SH-SY5Y (cell line): ENCODE results near the gene AIM2.

Source experiments
- GATA2 ChIP-seq: IDR thresholded peaks from 2 replicates; pipeline ENCODE4 v1.6.1; 2011; ENCODE audit warnings: mild to moderate bottlenecking, low read depth, low read length
- GATA3 ChIP-seq: IDR thresholded peaks from 2 replicates; pipeline ENCODE4 v1.6.1; 2011; ENCODE audit warnings: low read depth, mild to moderate bottlenecking, low read length, moderate library complexity

DNA sequence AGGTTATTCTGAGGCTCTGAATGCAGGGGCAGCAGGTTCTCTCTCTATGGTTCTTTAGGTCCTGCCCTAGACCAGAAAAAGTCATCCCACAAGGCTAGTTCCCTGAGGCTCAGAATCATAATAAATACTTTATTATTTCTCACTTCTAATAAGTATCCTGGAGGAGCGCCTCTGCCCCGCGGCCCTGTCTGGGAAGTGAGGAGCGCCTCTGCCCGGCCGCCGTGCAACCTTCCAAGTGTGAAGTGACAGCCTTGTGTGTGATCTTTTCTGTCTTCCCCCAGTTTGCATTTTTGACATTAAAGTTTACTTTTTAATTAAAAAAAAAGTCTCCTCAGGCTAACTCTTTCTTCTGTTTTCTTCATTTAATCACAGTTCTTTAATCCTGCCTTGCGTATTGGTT lies 11.5 kb downstream of the AIM2 start:
- no peak for TF ChIP-seq GATA3
- TF ChIP-seq GATA2: no peak
